ENCODE data around the gene SEC63.
"Not testable (repeated sequence)": the region's sequence is repeated elsewhere in the genome, so short reads cannot be mapped to it uniquely, and the experiment has no call there.

Gene SEC63

GRCh38 chr6:108002365-108003221 is 44.6 kb upstream of the SEC63 start:
- TF ChIP-seq, protein P1, sequence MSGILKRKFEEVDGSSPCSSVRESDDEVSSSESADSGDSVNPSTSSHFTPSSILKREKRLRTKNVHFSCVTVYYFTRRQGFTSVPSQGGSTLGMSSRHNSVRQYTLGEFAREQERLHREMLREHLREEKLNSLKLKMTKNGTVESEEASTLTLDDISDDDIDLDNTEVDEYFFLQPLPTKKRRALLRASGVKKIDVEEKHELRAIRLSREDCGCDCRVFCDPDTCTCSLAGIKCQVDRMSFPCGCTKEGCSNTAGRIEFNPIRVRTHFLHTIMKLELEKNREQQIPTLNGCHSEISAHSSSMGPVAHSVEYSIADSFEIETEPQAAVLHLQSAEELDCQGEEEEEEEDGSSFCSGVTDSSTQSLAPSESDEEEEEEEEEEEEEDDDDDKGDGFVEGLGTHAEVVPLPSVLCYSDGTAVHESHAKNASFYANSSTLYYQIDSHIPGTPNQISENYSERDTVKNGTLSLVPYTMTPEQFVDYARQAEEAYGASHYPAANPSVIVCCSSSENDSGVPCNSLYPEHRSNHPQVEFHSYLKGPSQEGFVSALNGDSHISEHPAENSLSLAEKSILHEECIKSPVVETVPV (CRISPR knock-in tag; IDR thresholded peaks at IDR 0.05): no peak
- no peak for ATAC-seq

DNA sequence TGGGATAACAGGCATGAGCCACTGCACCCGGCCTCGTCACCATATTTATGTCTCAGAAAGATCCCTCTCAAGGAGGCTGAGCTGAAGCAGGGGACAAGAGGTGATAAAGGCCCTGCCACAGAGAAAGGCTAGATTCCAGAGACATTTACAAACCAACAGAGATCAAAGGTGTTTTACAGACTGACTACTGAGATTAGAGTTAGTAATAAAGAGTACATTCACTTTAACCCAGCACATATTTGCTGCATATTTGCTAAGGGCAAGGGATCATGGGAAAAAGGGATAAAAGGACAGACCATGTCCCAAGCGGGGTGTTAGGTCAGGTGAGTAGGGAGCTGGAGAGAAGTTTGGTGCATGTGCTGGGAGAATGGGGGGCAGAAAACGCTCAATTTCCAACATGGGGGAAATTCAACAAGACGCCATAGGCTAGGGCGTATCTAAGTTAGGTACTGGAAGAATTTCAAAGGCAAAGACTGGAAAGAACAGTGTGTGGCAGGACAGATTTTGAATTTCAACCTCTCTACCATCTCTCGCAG is 43.8 kb upstream of the SEC63 start:
- ATAC-seq: no peak
- no peak for TF ChIP-seq ZC3H10 (CRISPR knock-in tag; IDR thresholded peaks at IDR 0.05)
- TF ChIP-seq ARNTL (CRISPR knock-in tag; IDR thresholded peaks at IDR 0.05; ENCODE audit: borderline replicate concordance, low read depth): no peak
- no peak for TF ChIP-seq SNAI2 (CRISPR knock-in tag; IDR thresholded peaks at IDR 0.05)
- no peak for TF ChIP-seq TSHZ2 (CRISPR knock-in tag; IDR thresholded peaks at IDR 0.05)
- TF ChIP-seq, protein P1 (CRISPR knock-in tag; IDR thresholded peaks at IDR 0.05): no peak
- no peak for TF ChIP-seq TCF4 (CRISPR knock-in tag; IDR thresholded peaks at IDR 0.05; ENCODE audit: borderline replicate concordance)
- no peak for TF ChIP-seq CSDC2 (CRISPR knock-in tag; IDR thresholded peaks at IDR 0.05)
- no peak for TF ChIP-seq ZNF70 (CRISPR knock-in tag; IDR thresholded peaks at IDR 0.05)
- TF ChIP-seq ZFP30 (CRISPR knock-in tag; IDR thresholded peaks at IDR 0.05): no peak
- TF ChIP-seq RARB (CRISPR knock-in tag; IDR thresholded peaks at IDR 0.05): no peak
- no peak for TF ChIP-seq CREB5 (CRISPR knock-in tag; IDR thresholded peaks at IDR 0.05; ENCODE audit: low read depth)
- no peak for TF ChIP-seq PPARA (CRISPR knock-in tag; IDR thresholded peaks at IDR 0.05; ENCODE audit: borderline replicate concordance)
- no peak for TF ChIP-seq ZNF8 (CRISPR knock-in tag; IDR thresholded peaks at IDR 0.05)

GRCh38 chr6:108000259-108000658 is 42.3 kb upstream of the SEC63 start:
- ATAC-seq: not testable (repeated sequence)
- peak; percentile 86 for TF ChIP-seq ZFP3 (CRISPR knock-in tag; IDR thresholded peaks at IDR 0.05)

GRCh38 chr6:107999341-107999740 is 41.3 kb upstream of the SEC63 start:
- ATAC-seq: no peak
- TF ChIP-seq ESRRG (CRISPR knock-in tag; IDR thresholded peaks at IDR 0.05) (no peak), ISL1 (CRISPR knock-in tag; IDR thresholded peaks at IDR 0.05) (no peak), ZC3H10 (CRISPR knock-in tag; IDR thresholded peaks at IDR 0.05) (no peak), RARB (CRISPR knock-in tag; IDR thresholded peaks at IDR 0.05) (no peak), ZNF565 (CRISPR knock-in tag; conservative IDR thresholded peaks at IDR 0.05; ENCODE audit: low read depth) (no peak), TOX (CRISPR knock-in tag; IDR thresholded peaks at IDR 0.05; ENCODE audit: borderline replicate concordance) (no peak), ZFP3 (CRISPR knock-in tag; IDR thresholded peaks at IDR 0.05) (no peak)

Data from SK-N-SH treated with all-trans-retinoic acid at 6 μM for 48 hours (cell line).